ENCODE measurements around the gene ANKRD30A. TPM values are rescaled to one million over a fixed set of nuclear protein-coding genes. Genes with fewer than 3 reads are reported as not detected.
"Not testable (repeated sequence)": the region's sequence is repeated elsewhere in the genome, so short reads cannot be mapped to it uniquely, and the experiment has no call there.

The ANKRD30A gene, protein sequence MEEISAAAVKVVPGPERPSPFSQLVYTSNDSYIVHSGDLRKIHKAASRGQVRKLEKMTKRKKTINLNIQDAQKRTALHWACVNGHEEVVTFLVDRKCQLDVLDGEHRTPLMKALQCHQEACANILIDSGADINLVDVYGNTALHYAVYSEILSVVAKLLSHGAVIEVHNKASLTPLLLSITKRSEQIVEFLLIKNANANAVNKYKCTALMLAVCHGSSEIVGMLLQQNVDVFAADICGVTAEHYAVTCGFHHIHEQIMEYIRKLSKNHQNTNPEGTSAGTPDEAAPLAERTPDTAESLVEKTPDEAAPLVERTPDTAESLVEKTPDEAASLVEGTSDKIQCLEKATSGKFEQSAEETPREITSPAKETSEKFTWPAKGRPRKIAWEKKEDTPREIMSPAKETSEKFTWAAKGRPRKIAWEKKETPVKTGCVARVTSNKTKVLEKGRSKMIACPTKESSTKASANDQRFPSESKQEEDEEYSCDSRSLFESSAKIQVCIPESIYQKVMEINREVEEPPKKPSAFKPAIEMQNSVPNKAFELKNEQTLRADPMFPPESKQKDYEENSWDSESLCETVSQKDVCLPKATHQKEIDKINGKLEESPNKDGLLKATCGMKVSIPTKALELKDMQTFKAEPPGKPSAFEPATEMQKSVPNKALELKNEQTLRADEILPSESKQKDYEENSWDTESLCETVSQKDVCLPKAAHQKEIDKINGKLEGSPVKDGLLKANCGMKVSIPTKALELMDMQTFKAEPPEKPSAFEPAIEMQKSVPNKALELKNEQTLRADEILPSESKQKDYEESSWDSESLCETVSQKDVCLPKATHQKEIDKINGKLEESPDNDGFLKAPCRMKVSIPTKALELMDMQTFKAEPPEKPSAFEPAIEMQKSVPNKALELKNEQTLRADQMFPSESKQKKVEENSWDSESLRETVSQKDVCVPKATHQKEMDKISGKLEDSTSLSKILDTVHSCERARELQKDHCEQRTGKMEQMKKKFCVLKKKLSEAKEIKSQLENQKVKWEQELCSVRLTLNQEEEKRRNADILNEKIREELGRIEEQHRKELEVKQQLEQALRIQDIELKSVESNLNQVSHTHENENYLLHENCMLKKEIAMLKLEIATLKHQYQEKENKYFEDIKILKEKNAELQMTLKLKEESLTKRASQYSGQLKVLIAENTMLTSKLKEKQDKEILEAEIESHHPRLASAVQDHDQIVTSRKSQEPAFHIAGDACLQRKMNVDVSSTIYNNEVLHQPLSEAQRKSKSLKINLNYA (N-terminal part only)
- total RNA-seq (ENCODE audit: low replicate concordance): not detected in 2 replicates
- long read RNA-seq: 0 reads

DNA sequence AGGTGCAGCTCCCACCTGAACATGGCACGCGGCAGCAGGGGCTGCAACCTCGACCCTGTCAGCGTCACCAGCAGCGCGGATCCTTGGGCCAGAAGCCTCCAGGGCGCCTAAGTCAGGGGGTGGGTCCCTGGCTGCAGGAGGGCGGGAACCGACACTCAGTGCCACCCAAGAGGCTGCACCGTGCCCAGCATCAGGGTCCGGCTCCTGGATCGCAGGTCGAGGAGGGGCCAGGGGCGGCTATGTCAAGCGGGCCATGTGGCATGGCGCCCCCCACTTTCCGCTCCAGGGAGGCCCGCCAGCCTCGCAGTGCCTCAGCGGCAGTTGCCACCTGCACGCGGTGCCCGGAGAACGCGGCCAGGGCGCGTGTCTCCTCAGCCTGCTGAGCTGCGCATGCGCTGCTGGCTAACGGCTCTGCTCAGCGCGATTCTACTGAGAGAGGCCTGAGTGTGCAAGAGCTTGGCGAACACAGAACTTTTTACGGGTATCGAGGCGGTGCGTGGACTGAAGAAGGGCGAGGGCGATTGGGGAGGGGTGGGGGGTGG is at the start of gene ANKRD30A:
TSS of gene ANKRD30A (plus strand) at position 408 of the 542 bp plus-strand sequence. CDS start 190 bp downstream, outside the sequence.
- Mint-ChIP-seq H3K27ac (no peak within 1 kb of the TSS), H3K4me3 (no peak within 1 kb of the TSS), H3K27me3 (no peaks in the 10 kb centered on the region), H3K4me1 (ENCODE audit: unreplicated experiment) (no peaks in the 10 kb centered on the region), H3K36me3 (no peaks in the 10 kb centered on the region), H3K9me3 (no peaks in the 10 kb centered on the region)
- no peak for DNase-seq (ENCODE audit: extremely low spot score, unreplicated experiment)
- TF ChIP-seq, protein P1, sequence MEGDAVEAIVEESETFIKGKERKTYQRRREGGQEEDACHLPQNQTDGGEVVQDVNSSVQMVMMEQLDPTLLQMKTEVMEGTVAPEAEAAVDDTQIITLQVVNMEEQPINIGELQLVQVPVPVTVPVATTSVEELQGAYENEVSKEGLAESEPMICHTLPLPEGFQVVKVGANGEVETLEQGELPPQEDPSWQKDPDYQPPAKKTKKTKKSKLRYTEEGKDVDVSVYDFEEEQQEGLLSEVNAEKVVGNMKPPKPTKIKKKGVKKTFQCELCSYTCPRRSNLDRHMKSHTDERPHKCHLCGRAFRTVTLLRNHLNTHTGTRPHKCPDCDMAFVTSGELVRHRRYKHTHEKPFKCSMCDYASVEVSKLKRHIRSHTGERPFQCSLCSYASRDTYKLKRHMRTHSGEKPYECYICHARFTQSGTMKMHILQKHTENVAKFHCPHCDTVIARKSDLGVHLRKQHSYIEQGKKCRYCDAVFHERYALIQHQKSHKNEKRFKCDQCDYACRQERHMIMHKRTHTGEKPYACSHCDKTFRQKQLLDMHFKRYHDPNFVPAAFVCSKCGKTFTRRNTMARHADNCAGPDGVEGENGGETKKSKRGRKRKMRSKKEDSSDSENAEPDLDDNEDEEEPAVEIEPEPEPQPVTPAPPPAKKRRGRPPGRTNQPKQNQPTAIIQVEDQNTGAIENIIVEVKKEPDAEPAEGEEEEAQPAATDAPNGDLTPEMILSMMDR (conservative IDR thresholded peaks at IDR 0.05): no peak

DNA sequence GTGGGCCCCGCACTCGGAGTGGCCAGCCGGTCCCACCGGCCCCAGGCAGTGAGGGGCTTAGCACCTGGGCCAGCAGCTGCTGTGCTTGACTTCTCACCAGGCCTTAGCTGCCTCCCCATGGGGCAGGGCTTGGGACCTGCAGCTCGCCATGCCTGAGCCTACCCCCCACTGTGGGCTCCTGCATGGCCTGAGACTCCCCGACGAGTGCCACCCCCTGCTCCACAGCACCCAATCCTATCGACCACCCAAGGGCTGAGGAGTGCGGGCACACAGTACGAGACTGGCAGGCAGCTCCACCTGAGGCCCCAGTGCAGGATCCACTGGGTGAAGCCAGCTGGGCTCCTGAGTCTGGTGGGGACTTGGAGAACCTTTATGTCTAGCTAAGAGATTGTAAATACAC is 49.3 kb upstream of the ANKRD30A start:
- not testable (repeated sequence) for DNase-seq (ENCODE audit: extremely low spot score, unreplicated experiment); H3K36me3 Mint-ChIP-seq; H3K9me3 Mint-ChIP-seq; H3K4me1 Mint-ChIP-seq (ENCODE audit: unreplicated experiment); H3K4me3 Mint-ChIP-seq; H3K27me3 Mint-ChIP-seq; H3K27ac Mint-ChIP-seq

- H3K27me3 Mint-ChIP-seq: no peaks in the 10 kb centered on the region
- no peaks in the 10 kb centered on the region for H3K36me3 Mint-ChIP-seq
- H3K4me1 Mint-ChIP-seq (ENCODE audit: unreplicated experiment): no peaks in the 10 kb centered on the region
- H3K27ac Mint-ChIP-seq: no peak overlapping the region
- TF ChIP-seq, protein P1 (conservative IDR thresholded peaks at IDR 0.05): no peak
- no peak overlapping the region for H3K4me3 Mint-ChIP-seq
- no peak for DNase-seq (ENCODE audit: extremely low spot score, unreplicated experiment)
- peaks cover 20% of the 10 kb centered on the region for H3K9me3 Mint-ChIP-seq
Observed at GRCh38 chr10:37095792-37096573, 29.4 kb upstream of the ANKRD30A start.

- TF ChIP-seq, protein P1 (conservative IDR thresholded peaks at IDR 0.05): no peak
Observed at GRCh38 chr10:37101261-37101660, 24.1 kb upstream of the ANKRD30A start.

GRCh38 chr10:37109000-37109399 is 16.4 kb upstream of the ANKRD30A start:
- Mint-ChIP-seq H3K36me3 (no peaks in the 10 kb centered on the region), H3K4me3 (no peak overlapping the region), H3K27me3 (no peaks in the 10 kb centered on the region), H3K27ac (no peak overlapping the region), H3K9me3 (peaks cover 8% of the 10 kb centered on the region), H3K4me1 (ENCODE audit: unreplicated experiment) (no peaks in the 10 kb centered on the region)
- DNase-seq (ENCODE audit: extremely low spot score, unreplicated experiment): no peak
- TF ChIP-seq, protein P1 (conservative IDR thresholded peaks at IDR 0.05): no peak

More at GRCh38 chr10:37101261-37101660, 24.1 kb upstream of the ANKRD30A start:
- H3K27me3 Mint-ChIP-seq: no peaks in the 10 kb centered on the region
- no peaks in the 10 kb centered on the region for H3K4me1 Mint-ChIP-seq (ENCODE audit: unreplicated experiment)
- no peak overlapping the region for H3K4me3 Mint-ChIP-seq
- no peak overlapping the region for H3K27ac Mint-ChIP-seq
- no peaks in the 10 kb centered on the region for H3K36me3 Mint-ChIP-seq
- no peak for DNase-seq (ENCODE audit: extremely low spot score, unreplicated experiment)
- peaks cover 11% of the 10 kb centered on the region for H3K9me3 Mint-ChIP-seq
